Fibroblast of lung (primary cell): ENCODE results near the gene TAS1R2. TPM values are rescaled to one million over a fixed set of nuclear protein-coding genes. Genes with fewer than 3 reads are reported as not detected.

Source experiments
- DNase-seq, 2 donors: peaks; one replicate each; pipeline versions ENCODE4 v3.0.0 to v3.0.0-alpha.2; 2010; ENCODE audit warnings: low read depth in 2 of 2
- H2AFZ ChIP-seq: 2 replicates; pipeline ENCODE4 v1.5.1; 2012; ENCODE audit warnings: low read length, control low read depth, inconsistent platforms
- H3K27ac ChIP-seq: 2 replicates; pipeline ENCODE4 v1.5.1; 2011; ENCODE audit warnings: low read length, control low read depth; ENCODE audit not compliant: insufficient read depth
- H3K27me3 ChIP-seq: 2 replicates; pipeline ENCODE4 v1.5.1; 2011; ENCODE audit warnings: mild to moderate bottlenecking, low read length; ENCODE audit not compliant: control insufficient read depth, insufficient read depth
- H3K36me3 ChIP-seq: 2 replicates; pipeline ENCODE4 v1.5.1; 2011; ENCODE audit warnings: low read length; ENCODE audit not compliant: control insufficient read depth, insufficient read depth
- H3K4me1 ChIP-seq: 2 replicates; pipeline ENCODE4 v1.5.1; 2011; ENCODE audit warnings: low read length; ENCODE audit not compliant: control insufficient read depth, insufficient read depth; ENCODE audit errors: extremely low read depth
- H3K4me2 ChIP-seq: 2 replicates; pipeline ENCODE4 v1.5.1; 2011; ENCODE audit warnings: low read length, control low read depth; ENCODE audit not compliant: insufficient read depth; ENCODE audit errors: extremely low read depth
- H3K4me3 ChIP-seq, 4 experiments: fragments of 200-600 bp in 1 of 4; sonication (generic) in 1 of 4; replicated peaks in 1 of 4; 2 replicates each; pipeline ENCODE4 v1.5.1; 2011 to 2016; ENCODE audit warnings: low read length in 4 of 4, low read depth in 3 of 4, mild to moderate bottlenecking in 3 of 4, control low read depth in 2 of 4, inconsistent platforms in 1 of 4, mixed read lengths in 1 of 4; ENCODE audit not compliant: insufficient read depth in 1 of 4; ENCODE audit errors: control extremely low read depth in 1 of 4
- H3K79me2 ChIP-seq: 2 replicates; pipeline ENCODE4 v1.5.1; 2012; ENCODE audit warnings: mild to moderate bottlenecking, low read length, inconsistent platforms; ENCODE audit not compliant: control insufficient read depth, insufficient read depth
- H3K9ac ChIP-seq: 2 replicates; pipeline ENCODE4 v1.5.1; 2011; ENCODE audit warnings: mild to moderate bottlenecking, low read length, control low read depth; ENCODE audit not compliant: insufficient read depth
- H3K9me3 ChIP-seq: 2 replicates; pipeline ENCODE4 v1.5.1; 2012; ENCODE audit warnings: low read depth, low read length; ENCODE audit not compliant: control insufficient read depth, insufficient read depth
- H4K20me1 ChIP-seq: 2 replicates; pipeline ENCODE4 v1.5.1; 2011; ENCODE audit warnings: low read length; ENCODE audit not compliant: control insufficient read depth, insufficient read depth; ENCODE audit errors: extremely low read depth
- EZH2 ChIP-seq: IDR thresholded peaks from 2 replicates; pipeline ENCODE4 v1.5.1; 2012; ENCODE audit warnings: low read length, control low read depth, mild to moderate bottlenecking; ENCODE audit errors: missing control alignments
- polyA plus RNA-seq, 2 donors: library from polyadenylated mRNA; depleted of rRNA in 1 of 2; stranded (reverse) in 1 of 2; unstranded in 1 of 2; fragments of >200 nt; gene quantifications; 2 replicates each; pipeline ENCODE4 v1.2.1, GENCODE V29; 2011 to 2012; ENCODE audit warnings: missing spikeins in 1 of 2
- total RNA-seq: library from RNA; depleted of rRNA; stranded (reverse); fragments of >200 nt; gene quantifications from 2 replicates; pipeline ENCODE4 v1.2.1, GENCODE V29; 2014
- TF ChIP-seq, protein P1 (sequence below), 2 donors: IDR thresholded peaks in 1 of 2; conservative IDR thresholded peaks in 1 of 2; 1 replicate in 1 of 2; 2 replicates in 1 of 2; pipeline ENCODE4 v1.5.1; 2011 to 2012; ENCODE audit warnings: low read length in 2 of 2, control low read depth in 1 of 2, inconsistent platforms in 1 of 2, low read depth in 1 of 2, mild to moderate bottlenecking in 1 of 2

Gene TAS1R2
- total and polyA plus RNA-seq, 2 donors (not counting 1 experiment from before 2014, with no cell fraction given) = not detected

DNA sequence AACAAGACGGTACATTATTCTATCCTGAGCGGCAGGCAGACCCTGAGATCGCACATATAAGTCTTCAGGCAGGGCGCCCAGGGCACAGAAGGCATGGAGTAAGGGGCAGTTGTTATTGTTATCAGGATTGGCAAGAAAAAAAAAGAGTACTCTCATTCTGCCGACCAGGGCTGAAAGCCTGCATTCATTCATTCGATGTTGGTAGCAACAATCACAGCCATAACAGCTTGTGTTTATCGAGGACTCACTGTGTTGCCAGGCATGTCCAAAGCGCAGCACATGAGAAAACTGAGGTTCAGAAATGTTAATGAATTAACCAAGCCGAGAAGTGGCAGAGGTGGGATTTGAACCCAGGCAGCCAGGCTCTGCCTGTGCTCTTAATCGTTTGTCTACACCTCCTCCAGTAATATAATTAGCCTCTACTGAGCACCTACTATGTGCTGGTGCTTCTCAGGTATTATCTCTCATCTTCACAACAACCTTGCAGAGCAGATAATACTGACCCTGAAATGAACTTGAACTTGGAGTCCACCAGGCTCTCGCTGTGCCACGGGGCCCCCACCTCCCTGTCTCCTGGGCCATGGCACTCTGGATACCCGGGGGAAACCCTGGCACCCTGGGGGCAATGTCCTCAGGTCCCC lies 56.2 kb downstream of the TAS1R2 start:
- Histone ChIP-seq H4K20me1 (no peaks in the 10 kb centered on the region), H3K27ac (no peak overlapping the region), H3K9ac (no peak overlapping the region), H2AFZ (no peak overlapping the region), H3K9me3 (no peaks in the 10 kb centered on the region), H3K4me1 (no peaks in the 10 kb centered on the region), H3K4me2 (no peak overlapping the region), H3K36me3 (no peaks in the 10 kb centered on the region), H3K79me2 (no peaks in the 10 kb centered on the region), H3K4me3 (no peak overlapping the region), H3K27me3 (no peaks in the 10 kb centered on the region)
- TF ChIP-seq EZH2 = no peak
- TF ChIP-seq, protein P1, sequence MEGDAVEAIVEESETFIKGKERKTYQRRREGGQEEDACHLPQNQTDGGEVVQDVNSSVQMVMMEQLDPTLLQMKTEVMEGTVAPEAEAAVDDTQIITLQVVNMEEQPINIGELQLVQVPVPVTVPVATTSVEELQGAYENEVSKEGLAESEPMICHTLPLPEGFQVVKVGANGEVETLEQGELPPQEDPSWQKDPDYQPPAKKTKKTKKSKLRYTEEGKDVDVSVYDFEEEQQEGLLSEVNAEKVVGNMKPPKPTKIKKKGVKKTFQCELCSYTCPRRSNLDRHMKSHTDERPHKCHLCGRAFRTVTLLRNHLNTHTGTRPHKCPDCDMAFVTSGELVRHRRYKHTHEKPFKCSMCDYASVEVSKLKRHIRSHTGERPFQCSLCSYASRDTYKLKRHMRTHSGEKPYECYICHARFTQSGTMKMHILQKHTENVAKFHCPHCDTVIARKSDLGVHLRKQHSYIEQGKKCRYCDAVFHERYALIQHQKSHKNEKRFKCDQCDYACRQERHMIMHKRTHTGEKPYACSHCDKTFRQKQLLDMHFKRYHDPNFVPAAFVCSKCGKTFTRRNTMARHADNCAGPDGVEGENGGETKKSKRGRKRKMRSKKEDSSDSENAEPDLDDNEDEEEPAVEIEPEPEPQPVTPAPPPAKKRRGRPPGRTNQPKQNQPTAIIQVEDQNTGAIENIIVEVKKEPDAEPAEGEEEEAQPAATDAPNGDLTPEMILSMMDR (conservative IDR thresholded peaks at IDR 0.05 in 1 of 2, IDR thresholded peaks at IDR 0.05 in 1 of 2; ENCODE audit: low read depth in 1 of 2, low read length in 2 of 2) = no peak
- DNase-seq = no peak

DNA sequence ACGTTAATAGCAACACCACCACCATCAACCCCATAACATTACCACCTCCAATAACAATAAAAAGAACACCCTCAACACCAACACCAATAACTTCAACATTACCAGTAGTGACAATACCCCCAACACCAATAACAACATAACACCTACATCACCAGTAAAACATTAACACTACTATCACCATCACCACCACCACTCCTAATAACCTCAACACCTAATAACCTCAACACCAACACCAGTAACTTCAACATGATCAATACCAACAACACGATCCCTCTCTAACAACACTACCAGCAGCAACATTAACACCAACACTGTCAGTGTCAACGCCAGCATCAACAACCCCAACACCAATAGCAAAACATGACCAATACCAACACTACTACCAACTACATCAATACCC lies 57.2 kb downstream of the TAS1R2 start:
- no peak overlapping the region for H3K9ac ChIP-seq
- H3K36me3 ChIP-seq = no peaks in the 10 kb centered on the region
- no peaks in the 10 kb centered on the region for H3K4me1 ChIP-seq
- no peak overlapping the region for H3K27ac ChIP-seq
- no peak overlapping the region for H3K4me2 ChIP-seq
- H3K9me3 ChIP-seq = no peaks in the 10 kb centered on the region
- H4K20me1 ChIP-seq = no peaks in the 10 kb centered on the region
- no peaks in the 10 kb centered on the region for H3K79me2 ChIP-seq
- H3K27me3 ChIP-seq = no peaks in the 10 kb centered on the region
- TF ChIP-seq, protein P1 (conservative IDR thresholded peaks at IDR 0.05 in 1 of 2, IDR thresholded peaks at IDR 0.05 in 1 of 2; ENCODE audit: low read depth in 1 of 2, low read length in 2 of 2) = no peak
- TF ChIP-seq EZH2 = no peak
- no peak overlapping the region for H3K4me3 ChIP-seq
- H2AFZ ChIP-seq = no peak overlapping the region
- DNase-seq = no peak

DNA sequence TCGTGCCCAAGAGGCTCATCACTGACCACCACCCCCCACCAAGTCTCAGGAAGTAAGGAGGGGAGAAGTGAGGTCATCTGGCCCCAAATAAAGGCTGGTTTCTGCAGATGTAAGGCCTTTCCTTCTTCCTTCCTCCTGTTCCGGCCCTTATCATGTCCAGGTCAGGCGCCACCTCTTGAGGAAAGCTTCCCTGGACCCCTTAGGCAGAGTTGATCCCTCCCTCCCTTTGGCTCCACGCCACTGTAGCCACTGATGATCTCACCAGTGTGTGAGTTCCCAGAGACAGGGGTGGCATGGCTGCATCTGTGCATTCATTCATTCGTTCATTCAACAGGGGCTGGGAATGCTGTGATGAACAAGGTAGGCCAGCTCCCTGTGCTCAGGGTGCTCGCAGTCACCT lies 59.2 kb downstream of the TAS1R2 start:
- no peak for TF ChIP-seq EZH2
- TF ChIP-seq, protein P1 (conservative IDR thresholded peaks at IDR 0.05 in 1 of 2, IDR thresholded peaks at IDR 0.05 in 1 of 2; ENCODE audit: low read depth in 1 of 2, low read length in 2 of 2) = no peak
- no peak overlapping the region for H3K9ac ChIP-seq
- H3K79me2 ChIP-seq = no peaks in the 10 kb centered on the region
- H3K27ac ChIP-seq = no peak overlapping the region
- H4K20me1 ChIP-seq = no peaks in the 10 kb centered on the region
- no peaks in the 10 kb centered on the region for H3K36me3 ChIP-seq
- H3K4me2 ChIP-seq = no peak overlapping the region
- no peak overlapping the region for H2AFZ ChIP-seq
- H3K27me3 ChIP-seq = no peaks in the 10 kb centered on the region
- H3K4me3 ChIP-seq = no peak overlapping the region
- no peak for DNase-seq
- H3K9me3 ChIP-seq = no peaks in the 10 kb centered on the region
- H3K4me1 ChIP-seq = no peaks in the 10 kb centered on the region
